ENCODE results near the gene SH3GLB2. TPM values are rescaled to one million over a fixed set of nuclear protein-coding genes. Genes with fewer than 3 reads are reported as not detected.

SH3GLB2 gene
- total RNA-seq, 4 donors from 2014 or later = 33.6 to 55.1 (median 44.1) TPM

DNA sequence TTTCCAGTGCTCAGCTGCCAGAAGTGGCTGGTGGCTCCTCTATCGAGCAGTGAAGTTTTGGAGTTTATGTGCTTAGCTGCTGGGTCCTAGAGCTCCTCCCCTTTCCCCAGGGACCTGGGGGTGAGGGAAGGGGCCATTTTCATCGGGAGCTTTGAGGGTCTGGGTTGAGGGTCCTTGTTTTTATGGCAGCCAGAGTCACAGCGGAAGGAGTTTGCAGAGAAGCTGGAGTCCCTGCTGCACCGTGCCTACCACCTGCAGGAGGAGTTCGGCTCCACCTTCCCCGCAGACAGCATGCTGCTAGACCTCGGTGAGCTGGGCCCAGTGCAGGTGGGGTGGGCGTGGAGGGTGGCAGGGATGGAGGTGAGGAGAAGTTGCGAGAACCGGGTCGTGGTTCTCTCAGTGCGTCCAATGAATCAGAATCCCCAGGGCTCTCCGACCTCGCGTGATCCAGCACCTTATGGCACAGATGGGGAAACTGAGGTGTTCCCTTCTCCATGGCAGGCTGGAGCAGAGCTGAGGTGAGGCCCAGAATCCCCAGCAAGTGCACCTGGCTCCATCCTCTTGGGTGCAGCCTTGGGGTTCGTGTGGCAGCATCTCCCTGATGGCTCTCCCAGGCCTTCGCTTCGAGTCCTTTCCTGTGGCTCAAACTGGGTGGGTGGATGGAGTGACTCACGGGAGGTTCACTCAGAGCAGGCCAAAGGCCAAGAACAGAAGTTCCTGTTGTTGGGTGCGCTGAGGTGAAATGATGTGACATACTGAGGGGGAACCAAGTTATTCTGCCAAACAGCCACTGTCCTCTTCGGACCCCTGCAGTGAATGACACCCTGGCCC lies 31.0 kb upstream of the SH3GLB2 start:
- Histone ChIP-seq H3K27ac (no peak overlapping the region), H3K36me3 (peaks cover 0 to 60% of the 10 kb centered on the region in 2 donors), H3K9me3 (no peaks in the 10 kb centered on the region), H3K4me1 (no peaks in the 10 kb centered on the region), H3K27me3 (no peaks in the 10 kb centered on the region), H3K4me3 (no peak overlapping the region)
- in situ Hi-C loops (cut with MboI; ENCODE audit: low sequenced_read_pairs in 4 of 4) = no loop called here
- intact Hi-C loops (cut with DNase I; ENCODE audit: low total_unique reads) = no loop called here
- no peak for TF ChIP-seq POLR2A (IDR thresholded peaks at IDR 0.05)
- TF ChIP-seq, protein P1, sequence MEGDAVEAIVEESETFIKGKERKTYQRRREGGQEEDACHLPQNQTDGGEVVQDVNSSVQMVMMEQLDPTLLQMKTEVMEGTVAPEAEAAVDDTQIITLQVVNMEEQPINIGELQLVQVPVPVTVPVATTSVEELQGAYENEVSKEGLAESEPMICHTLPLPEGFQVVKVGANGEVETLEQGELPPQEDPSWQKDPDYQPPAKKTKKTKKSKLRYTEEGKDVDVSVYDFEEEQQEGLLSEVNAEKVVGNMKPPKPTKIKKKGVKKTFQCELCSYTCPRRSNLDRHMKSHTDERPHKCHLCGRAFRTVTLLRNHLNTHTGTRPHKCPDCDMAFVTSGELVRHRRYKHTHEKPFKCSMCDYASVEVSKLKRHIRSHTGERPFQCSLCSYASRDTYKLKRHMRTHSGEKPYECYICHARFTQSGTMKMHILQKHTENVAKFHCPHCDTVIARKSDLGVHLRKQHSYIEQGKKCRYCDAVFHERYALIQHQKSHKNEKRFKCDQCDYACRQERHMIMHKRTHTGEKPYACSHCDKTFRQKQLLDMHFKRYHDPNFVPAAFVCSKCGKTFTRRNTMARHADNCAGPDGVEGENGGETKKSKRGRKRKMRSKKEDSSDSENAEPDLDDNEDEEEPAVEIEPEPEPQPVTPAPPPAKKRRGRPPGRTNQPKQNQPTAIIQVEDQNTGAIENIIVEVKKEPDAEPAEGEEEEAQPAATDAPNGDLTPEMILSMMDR (IDR thresholded peaks at IDR 0.05 in 4 of 5, conservative IDR thresholded peaks at IDR 0.05 in 1 of 5) = no peak
- no peak for ATAC-seq
- DNase-seq = no peak

DNA sequence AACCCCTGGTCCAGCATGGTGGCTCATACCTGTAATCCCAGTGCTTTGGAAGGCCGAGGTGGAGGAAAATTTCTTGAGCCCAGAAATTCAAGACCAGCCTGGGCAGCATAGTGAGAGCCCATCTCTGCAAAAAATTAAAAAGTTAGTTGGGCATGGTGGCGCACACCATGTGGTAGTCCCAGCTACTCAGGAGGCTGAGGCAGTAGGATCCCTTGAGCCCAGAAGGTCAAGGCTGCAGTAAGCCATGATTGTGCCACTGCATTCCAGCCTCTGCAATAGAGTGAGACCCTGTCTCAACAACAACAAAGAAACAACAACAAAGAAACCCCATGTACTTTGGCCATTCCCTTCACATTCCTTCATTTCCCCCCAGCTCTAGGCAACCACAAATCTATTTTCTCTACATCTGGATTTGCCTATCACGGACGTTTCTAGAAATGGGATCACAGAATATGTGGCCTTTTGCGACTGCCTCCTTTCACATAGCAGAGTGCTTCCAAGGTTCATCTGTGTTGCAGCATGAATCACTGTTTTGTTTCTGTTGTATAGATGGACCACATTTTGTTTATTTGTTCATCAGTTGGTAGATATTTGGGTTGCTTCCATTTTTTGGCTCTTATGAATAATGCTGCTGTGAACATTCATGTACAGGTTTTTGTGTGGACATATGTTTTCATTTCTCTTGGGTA lies 26.2 kb upstream of the SH3GLB2 start:
- TF ChIP-seq POLR2A (IDR thresholded peaks at IDR 0.05) = no peak
- TF ChIP-seq, protein P1 (IDR thresholded peaks at IDR 0.05 in 4 of 5, conservative IDR thresholded peaks at IDR 0.05 in 1 of 5) = no peak
- Histone ChIP-seq H3K9me3 (no peaks in the 10 kb centered on the region), H3K36me3 (peaks cover 0 to 33% of the 10 kb centered on the region in 2 donors), H3K27me3 (no peaks in the 10 kb centered on the region), H3K4me3 (no peak overlapping the region), H3K4me1 (no peaks in the 10 kb centered on the region), H3K27ac (no peak overlapping the region)
- in situ Hi-C loops (cut with MboI; ENCODE audit: low sequenced_read_pairs in 4 of 4) = no loop called here
- no peak for ATAC-seq
- DNase-seq = no peak
- intact Hi-C loops (cut with DNase I; ENCODE audit: low total_unique reads) = no loop called here

DNA sequence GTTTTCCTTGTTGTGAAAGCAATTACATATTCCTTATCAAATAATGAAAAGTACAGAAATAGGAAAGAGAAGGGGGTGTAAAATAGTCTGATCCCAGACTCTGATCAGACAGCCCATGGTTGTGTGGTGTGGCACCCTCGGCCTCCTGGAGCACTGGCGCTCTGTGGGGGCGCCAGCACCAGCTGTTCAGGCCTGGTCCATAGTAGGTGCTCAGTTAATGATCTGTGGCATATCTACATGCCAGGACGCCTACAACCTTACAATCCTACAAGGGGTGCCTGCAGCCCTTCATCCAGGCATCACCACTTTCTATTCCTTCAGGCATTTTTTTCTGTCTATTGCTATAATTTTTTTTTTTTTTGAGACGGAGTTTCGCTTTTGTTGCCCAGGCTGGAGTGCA lies 24.9 kb upstream of the SH3GLB2 start:
- ATAC-seq = no peak
- in situ Hi-C loops (cut with MboI; ENCODE audit: low sequenced_read_pairs in 4 of 4) (no loop called here), intact Hi-C loops (cut with DNase I; ENCODE audit: low total_unique reads) (no loop called here)
- no peak for TF ChIP-seq POLR2A (IDR thresholded peaks at IDR 0.05)
- TF ChIP-seq, protein P1 (IDR thresholded peaks at IDR 0.05 in 4 of 5, conservative IDR thresholded peaks at IDR 0.05 in 1 of 5) = no peak
- Histone ChIP-seq H3K27ac (peak overlapping the region in 1 of 4 donors; percentile 56), H3K9me3 (no peaks in the 10 kb centered on the region), H3K4me3 (no peak overlapping the region), H3K36me3 (peaks cover 0 to 42% of the 10 kb centered on the region in 2 donors), H3K27me3 (no peaks in the 10 kb centered on the region), H3K4me1 (no peaks in the 10 kb centered on the region)
- no peak for DNase-seq

DNA sequence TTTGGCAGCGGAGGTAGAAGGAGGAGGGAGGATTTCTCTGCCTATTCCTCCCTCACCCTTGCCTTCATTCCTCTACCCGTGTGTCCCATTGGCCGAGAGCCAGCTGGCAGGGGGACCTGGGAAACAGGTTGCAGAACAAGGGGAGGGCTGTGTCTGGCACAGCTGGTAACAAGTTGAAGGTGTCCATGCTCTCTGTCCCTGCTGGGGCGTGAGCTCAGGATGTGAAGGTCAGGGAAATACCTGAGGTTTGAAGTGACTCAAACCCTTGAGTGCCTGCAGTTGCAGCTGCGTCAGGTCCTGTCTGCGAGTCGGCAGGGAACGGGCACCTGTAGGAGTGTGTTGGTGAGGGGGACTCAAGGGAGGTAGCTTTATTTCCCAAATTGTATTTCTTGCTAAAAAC lies 24.5 kb upstream of the SH3GLB2 start:
- in situ Hi-C loops (cut with MboI; ENCODE audit: low sequenced_read_pairs in 4 of 4) = no loop called here
- Histone ChIP-seq H3K27me3 (no peaks in the 10 kb centered on the region), H3K36me3 (peaks cover 0 to 46% of the 10 kb centered on the region in 2 donors), H3K4me1 (no peaks in the 10 kb centered on the region), H3K27ac (peak overlapping the region in 2 of 4 donors; percentile 36 to 56), H3K4me3 (no peak overlapping the region), H3K9me3 (no peaks in the 10 kb centered on the region)
- DNase-seq (peak; percentile 61 to 87), ATAC-seq (peak; percentile 68 to 93)
- no peak for TF ChIP-seq POLR2A (IDR thresholded peaks at IDR 0.05)
- TF ChIP-seq, protein P1 (IDR thresholded peaks at IDR 0.05 in 4 of 5, conservative IDR thresholded peaks at IDR 0.05 in 1 of 5) = no peak
- intact Hi-C loops (cut with DNase I; ENCODE audit: low total_unique reads) = no loop called here
